Femur (tissue), 1 donor: ENCODE measurements around the gene SCP2D1.
"Not testable (repeated sequence)": the region's sequence is repeated elsewhere in the genome, so short reads cannot be mapped to it uniquely, and the experiment has no call there.

Source experiments
- DNase-seq: peaks from one replicate; pipeline ENCODE4 v3.0.0-alpha.2; 2017

Gene SCP2D1

GRCh38 chr20:18813483-18813882 is at the start of gene SCP2D1:
TSS of gene SCP2D1 (plus strand) at chr20:18813783. CDS start at chr20:18813816, 33 bp downstream.
- DNase-seq = no peak

- DNase-seq = no peak
Observed at GRCh38 chr20:18767676-18768075, 45.9 kb upstream of the SCP2D1 start.

- no peak for DNase-seq
Observed at GRCh38 chr20:18773566-18773965, 40.0 kb upstream of the SCP2D1 start.

- no peak for DNase-seq
Observed at GRCh38 chr20:18774207-18774606, 39.4 kb upstream of the SCP2D1 start.

- no peak for DNase-seq
Observed at GRCh38 chr20:18775633-18776032, 38.0 kb upstream of the SCP2D1 start.

- no peak for DNase-seq
Observed at GRCh38 chr20:18778690-18779392, 34.7 kb upstream of the SCP2D1 start.

GRCh38 chr20:18780385-18781130 is 33.0 kb upstream of the SCP2D1 start:
- no peak for DNase-seq

- DNase-seq = no peak
Observed at GRCh38 chr20:18781509-18781908, 32.1 kb upstream of the SCP2D1 start.

- no peak for DNase-seq
Observed at GRCh38 chr20:18783385-18783959, 30.1 kb upstream of the SCP2D1 start.

- not testable (repeated sequence) for DNase-seq
Observed at GRCh38 chr20:18787046-18787445, 26.5 kb upstream of the SCP2D1 start.

GRCh38 chr20:18788021-18788420 is 25.6 kb upstream of the SCP2D1 start:
- no peak for DNase-seq

- DNase-seq = no peak
Observed at GRCh38 chr20:18790787-18791186, 22.8 kb upstream of the SCP2D1 start.

- DNase-seq = peak; percentile 94
Observed at GRCh38 chr20:18793625-18794427, 19.8 kb upstream of the SCP2D1 start.

GRCh38 chr20:18794428-18794787 is 19.2 kb upstream of the SCP2D1 start:
- DNase-seq = no peak

- DNase-seq = no peak
Observed at GRCh38 chr20:18795366-18795765, 18.2 kb upstream of the SCP2D1 start.

- no peak for DNase-seq
Observed at GRCh38 chr20:18796282-18796833, 17.2 kb upstream of the SCP2D1 start.

- no peak for DNase-seq
Observed at GRCh38 chr20:18801516-18801915, 12.1 kb upstream of the SCP2D1 start.

- DNase-seq = no peak
Observed at GRCh38 chr20:18802012-18802634, 11.5 kb upstream of the SCP2D1 start.

- no peak for DNase-seq
Observed at GRCh38 chr20:18805881-18806280, 7.7 kb upstream of the SCP2D1 start.

GRCh38 chr20:18808712-18809111 is 4.9 kb upstream of the SCP2D1 start:
- DNase-seq = no peak

- no peak for DNase-seq
Observed at GRCh38 chr20:18811186-18811585, 2.4 kb upstream of the SCP2D1 start.

GRCh38 chr20:18811904-18812303 is 1.7 kb upstream of the SCP2D1 start:
- DNase-seq = no peak
